H1 (cell line): ENCODE measurements around the gene CIBAR2. TPM values are rescaled to one million over a fixed set of nuclear protein-coding genes. Genes with fewer than 3 reads are reported as not detected.

ENCODE experiments used
- CTCF ChIA-PET: fragments of 300-600 bp; sonication (Branson Sonifier 250); formaldehyde crosslinking; loops from one replicate; lab custom pipeline; 2021; ENCODE audit not compliant: partially characterized antibody; lab: Charles Lee
- POLR2A ChIA-PET: fragments of 300-600 bp; sonication (Branson Sonifier 250); formaldehyde crosslinking; loops from one replicate; lab custom pipeline; 2021; ENCODE audit warnings: inconsistent platforms; ENCODE audit not compliant: partially characterized antibody; lab: Charles Lee
- DNase-seq, 2 experiments: peaks; one replicate each; pipeline versions ENCODE4 v3.0.0 to v3.0.0-alpha.2; 2010 to 2022; ENCODE audit warnings: low spot score in 2 of 2, low read depth in 1 of 2, mixed read lengths in 1 of 2
- FAIRE-seq: peaks from 2 replicates; lab custom pipeline; 2011; peaks lifted over from hg19 to GRCh38; lab: Jason Lieb, UNC
- H2AFZ ChIP-seq: 2 replicates; pipeline ENCODE4 v1.8.1; 2012; ENCODE audit warnings: low read length, inconsistent platforms
- H2AK5ac ChIP-seq: 2 replicates; pipeline ENCODE4 v1.6.1; 2013; ENCODE audit warnings: low read depth, low read length
- H2BK120ac ChIP-seq: replicated peaks from 2 replicates; pipeline ENCODE3; 2013; ENCODE audit warnings: low read depth, low read length, inconsistent platforms
- H2BK12ac ChIP-seq: 2 replicates; pipeline ENCODE4 v1.6.1; 2013; ENCODE audit warnings: low read depth, low read length
- H2BK15ac ChIP-seq: 2 replicates; pipeline ENCODE4 v1.6.1; 2013; ENCODE audit warnings: low read length
- H2BK20ac ChIP-seq: 2 replicates; pipeline ENCODE4 v1.6.1; 2013; ENCODE audit warnings: low read length
- H2BK5ac ChIP-seq: 2 replicates; pipeline ENCODE4 v1.6.1; 2013; ENCODE audit warnings: low read depth, low read length
- H3K14ac ChIP-seq: 2 replicates; pipeline ENCODE4 v1.6.1; 2013; ENCODE audit warnings: inconsistent platforms; ENCODE audit not compliant: insufficient read length
- H3K18ac ChIP-seq: 2 replicates; pipeline ENCODE4 v1.6.1; 2013; ENCODE audit warnings: low read length; ENCODE audit errors: extremely low read depth
- H3K23ac ChIP-seq: 2 replicates; pipeline ENCODE4 v1.6.1; 2013; ENCODE audit warnings: inconsistent platforms; ENCODE audit not compliant: insufficient read length
- H3K23me2 ChIP-seq: 2 replicates; pipeline ENCODE4 v1.6.1; 2013; ENCODE audit warnings: low read depth, low read length
- H3K27ac ChIP-seq: 2 replicates; pipeline ENCODE4 v1.6.1; 2011; ENCODE audit warnings: low read depth, low read length, inconsistent platforms
- H3K27me3 ChIP-seq, 4 experiments: replicated peaks in 1 of 4; 1 replicate in 1 of 4; 2 replicates in 3 of 4; pipeline versions ENCODE4 v1.6.1 to v1.8.1; 2011 to 2013; ENCODE audit warnings: low read length in 3 of 4, mild to moderate bottlenecking in 3 of 4, inconsistent platforms in 2 of 4, mixed read lengths in 2 of 4, moderate library complexity in 1 of 4; ENCODE audit not compliant: control insufficient read depth in 3 of 4, insufficient read depth in 3 of 4; ENCODE audit errors: extremely low read depth in 1 of 4
- H3K36me3 ChIP-seq, 4 experiments: 2 replicates each; pipeline versions ENCODE4 v1.6.1 to v1.8.1; 2011 to 2013; ENCODE audit warnings: mild to moderate bottlenecking in 4 of 4, low read length in 3 of 4, moderate library complexity in 2 of 4, control low read depth in 1 of 4, inconsistent platforms in 1 of 4; ENCODE audit not compliant: insufficient read depth in 4 of 4, control insufficient read depth in 2 of 4
- H3K4ac ChIP-seq: replicated peaks from 2 replicates; pipeline ENCODE3; 2013; ENCODE audit warnings: low read length, low read depth, mixed read lengths, inconsistent platforms; ENCODE audit not compliant: insufficient read length
- H3K4me1 ChIP-seq, 4 experiments: replicated peaks in 1 of 4; 1 replicate in 1 of 4; 2 replicates in 3 of 4; pipeline versions ENCODE4 v1.6.1 to v1.8.1; 2011 to 2013; ENCODE audit warnings: low read length in 3 of 4, inconsistent platforms in 2 of 4, mixed read lengths in 1 of 4; ENCODE audit not compliant: insufficient read depth in 4 of 4, control insufficient read depth in 3 of 4
- H3K4me2 ChIP-seq, 2 experiments: 2 replicates each; pipeline versions ENCODE4 v1.6.1 to v1.8.1; 2011 to 2013; ENCODE audit warnings: low read depth in 2 of 2, low read length in 2 of 2, control low read depth in 1 of 2, inconsistent platforms in 1 of 2, mild to moderate bottlenecking in 1 of 2; ENCODE audit not compliant: insufficient read depth in 1 of 2
- H3K4me3 ChIP-seq, 4 experiments: fragments of 200-600, 300-600 bp in 1 of 4; sonication (generic), shearing (Covaris generic), sonication (Bioruptor Twin) in 1 of 4; 2 replicates each; pipeline versions ENCODE4 v1.5.1 to v1.8.1; 2011 to 2016; ENCODE audit warnings: low read length in 4 of 4, low read depth in 3 of 4, control low read depth in 2 of 4, inconsistent platforms in 2 of 4, mild to moderate bottlenecking in 2 of 4, mixed read lengths in 1 of 4, moderate library complexity in 1 of 4; ENCODE audit not compliant: insufficient read depth in 2 of 4; ENCODE audit errors: extremely low read depth in 1 of 4
- H3K56ac ChIP-seq: replicated peaks from 2 replicates; pipeline ENCODE3; 2013; ENCODE audit warnings: low read depth, mild to moderate bottlenecking, mixed read lengths, low read length, inconsistent platforms; ENCODE audit not compliant: insufficient read length
- H3K79me1 ChIP-seq: 2 replicates; pipeline ENCODE4 v1.6.1; 2013; ENCODE audit warnings: low read depth, low read length, control low read depth
- H3K79me2 ChIP-seq, 2 experiments: 2 replicates each; pipeline versions ENCODE4 v1.6.1 to v1.8.1; 2012 to 2013; ENCODE audit warnings: low read length in 2 of 2, mild to moderate bottlenecking in 2 of 2, inconsistent platforms in 1 of 2; ENCODE audit not compliant: insufficient read depth in 2 of 2, control insufficient read depth in 1 of 2
- H3K9ac ChIP-seq, 4 experiments: replicated peaks in 1 of 4; 1 replicate in 1 of 4; 2 replicates in 3 of 4; pipeline versions ENCODE4 v1.6.1 to v1.8.1; 2011 to 2013; ENCODE audit warnings: low read depth in 3 of 4, low read length in 3 of 4, control low read depth in 2 of 4, mild to moderate bottlenecking in 2 of 4, moderate library complexity in 2 of 4, inconsistent platforms in 1 of 4; ENCODE audit errors: extremely low read depth in 1 of 4
- H3K9me3 ChIP-seq, 2 experiments: 2 replicates each; pipeline versions ENCODE4 v1.6.1 to v1.8.1; 2012 to 2013; ENCODE audit warnings: mild to moderate bottlenecking in 2 of 2, moderate library complexity in 2 of 2, control low read depth in 1 of 2, inconsistent platforms in 1 of 2, low read depth in 1 of 2, low read length in 1 of 2, mixed read lengths in 1 of 2; ENCODE audit not compliant: insufficient read depth in 2 of 2
- H4K20me1 ChIP-seq, 2 experiments: replicated peaks in 1 of 2; 2 replicates each; pipeline versions ENCODE3 to v1.8.1; 2011 to 2013; ENCODE audit warnings: inconsistent platforms in 2 of 2, low read length in 2 of 2, mild to moderate bottlenecking in 1 of 2; ENCODE audit not compliant: insufficient read depth in 2 of 2, control insufficient read depth in 1 of 2
- H4K5ac ChIP-seq: 2 replicates; pipeline ENCODE4 v1.6.1; 2013; ENCODE audit warnings: low read length, low read depth, mixed read lengths, inconsistent platforms; ENCODE audit not compliant: insufficient read length
- H4K8ac ChIP-seq: 2 replicates; pipeline ENCODE4 v1.8.0; 2013; ENCODE audit warnings: mild to moderate bottlenecking, moderate library complexity, low read length, inconsistent platforms; ENCODE audit not compliant: insufficient read depth; ENCODE audit errors: extremely low read depth
- H4K91ac ChIP-seq: replicated peaks from 2 replicates; pipeline ENCODE3; 2013; ENCODE audit warnings: low read length, mixed read lengths, inconsistent platforms; ENCODE audit not compliant: insufficient read length
- HDAC6 ChIP-seq: IDR thresholded peaks from one replicate; pipeline ENCODE4 v1.7.1; 2012; ENCODE audit warnings: low read depth, mild to moderate bottlenecking, inconsistent platforms, low read length, moderate library complexity
- TAF7 ChIP-seq: optimal IDR thresholded peaks from 2 replicates; pipeline ENCODE3; 2011; ENCODE audit warnings: low read depth, mild to moderate bottlenecking, inconsistent platforms, low read length, moderate library complexity, borderline replicate concordance
- WGBS, 2 experiments: shearing (Covaris generic) in 1 of 2; methylation state at CpG; one replicate each; pipeline versions ENCODE4 v1.1.6 to v1.1.7; 2013 to 2015; ENCODE audit warnings: low lambda C conversion rate in 2 of 2, mixed read lengths in 2 of 2, inconsistent platforms in 1 of 2, low coverage in 1 of 2, missing lambda C conversion rate in 1 of 2; ENCODE audit not compliant: insufficient replicate concordance in 2 of 2, insufficient coverage in 1 of 2, insufficient read length in 1 of 2; ENCODE audit errors: extremely low coverage in 1 of 2, missing lambda C conversion rate in 1 of 2; 5-methylcytosine and 5-hydroxymethylcytosine counted together
- polyA plus RNA-seq, 7 experiments: library from polyadenylated mRNA; depleted of rRNA in 3 of 7; stranded (reverse) in 5 of 7; unstranded in 2 of 7; fragments of >200 nt in 5 of 7; fragments of 200-250 nt in 2 of 7; gene quantifications; 1 replicate in 5 of 7; 2 replicates in 1 of 7; 4 replicates in 1 of 7; pipeline versions ENCODE4 v1.2.1 to v1.2.3, GENCODE V29; 2011 to 2013; ENCODE audit warnings: missing spikeins in 2 of 7, mixed read lengths in 2 of 7
- total RNA-seq: library from RNA; stranded (reverse); fragmentation: NEBNext Ultra II Directional; extraction: Animal tissue kit (Norgen Biotek cat#: 25700); gene quantifications from 2 replicates; pipeline ENCODE4 v1.2.1, GENCODE V29; 2021

The CIBAR2 gene
- total and polyA plus RNA-seq, 2 of the 8 experiments (the other 6 are each of a cell fraction or from before 2014, with no cell fraction given) = 0.18 TPM; not detected in 1

GRCh38 chr16:85067426-85067825 lies 44.8 kb downstream of the CIBAR2 start:
- H3K18ac ChIP-seq = no peak overlapping the region
- H3K23ac ChIP-seq = no peak overlapping the region
- no peak overlapping the region for H2BK20ac ChIP-seq
- H4K8ac ChIP-seq = no peak overlapping the region
- no peak overlapping the region for H3K4ac ChIP-seq
- H3K27me3 ChIP-seq = no peaks in the 10 kb centered on the region; a peak in 1 of 7 replicates
- no peaks in the 10 kb centered on the region for H3K79me2 ChIP-seq
- no peaks in the 10 kb centered on the region for H3K79me1 ChIP-seq
- H3K9ac ChIP-seq = no peak overlapping the region
- no peak overlapping the region for H2BK15ac ChIP-seq
- H3K4me3 ChIP-seq = no peak overlapping the region
- ChIA-PET CTCF (interaction anchor here (0.7 to 6.3 kb wide), 4 partner anchors 10 to 230 kb away, joined by 3 to 59 read pairs (median 6); no protein-coding TSS in a partner anchor), POLR2A (no interaction called here)
- DNase-seq = no peak
- peaks cover 2 to 8% (median 5%) of the 10 kb centered on the region in 4 experiments for H3K4me1 ChIP-seq
- no peak overlapping the region for H2AFZ ChIP-seq
- H2BK120ac ChIP-seq = no peak overlapping the region
- no peak overlapping the region for H3K27ac ChIP-seq
- no peak for FAIRE-seq
- no peak overlapping the region for H2BK5ac ChIP-seq
- no peaks in the 10 kb centered on the region for H3K9me3 ChIP-seq
- WGBS, 2 experiments = 90% methylated on average over 8 of the region's 8 CpGs; no CpG with 5 or more reads in 1 of the 2 experiments
- no peaks in the 10 kb centered on the region for H3K23me2 ChIP-seq
- no peak overlapping the region for H3K56ac ChIP-seq
- no peak overlapping the region for H4K91ac ChIP-seq
- H4K5ac ChIP-seq = no peak overlapping the region
- no peak overlapping the region for H2AK5ac ChIP-seq
- no peak overlapping the region for H3K4me2 ChIP-seq
- peaks cover 0 to 2% of the 10 kb centered on the region in 2 experiments for H4K20me1 ChIP-seq
- H3K14ac ChIP-seq = no peak overlapping the region
- no peaks in the 10 kb centered on the region; a peak in 1 of 8 replicates for H3K36me3 ChIP-seq
- H2BK12ac ChIP-seq = no peak overlapping the region
- TF ChIP-seq TAF7 (no peak), HDAC6 (no peak)
